GM12878 (cell line): ENCODE results near the gene NCKAP5.

Source experiments
- BHLHE40 ChIP-seq, 2 experiments: fragments of 450-650 bp in 1 of 2; IDR thresholded peaks; 2 replicates each; pipeline ENCODE4 v1.6.1; 2011 to 2017; ENCODE audit warnings: low read depth in 2 of 2, borderline replicate concordance in 1 of 2, improper control_type of control experiment in 1 of 2, low read length in 1 of 2, mild to moderate bottlenecking in 1 of 2
- CEBPB ChIP-seq, 2 experiments: fragments of 150-350 bp in 1 of 2; IDR thresholded peaks; 2 replicates each; pipeline ENCODE4 v1.6.1; 2012 to 2014; ENCODE audit warnings: low read depth in 2 of 2, low read length in 2 of 2, borderline replicate concordance in 1 of 2, inconsistent platforms in 1 of 2
- FOS ChIP-seq: IDR thresholded peaks from 3 replicates; pipeline ENCODE4 v1.6.1; 2011; ENCODE audit warnings: borderline replicate concordance; ENCODE audit not compliant: insufficient read length; ENCODE audit errors: extremely low read depth
- FOXK2 ChIP-seq: fragments of 450-650 bp; IDR thresholded peaks from 2 replicates; pipeline ENCODE4 v1.6.1; 2017; ENCODE audit warnings: mild to moderate bottlenecking, moderate library complexity
- POU2F2 ChIP-seq: IDR thresholded peaks from 3 replicates; pipeline ENCODE4 v1.6.1; 2011; ENCODE audit warnings: low read depth, mild to moderate bottlenecking, low read length, borderline replicate concordance
- RB1 ChIP-seq: fragments of 450-650 bp; formaldehyde crosslinking; IDR thresholded peaks from 2 replicates; pipeline ENCODE4 v1.6.1; 2017; ENCODE audit warnings: mild to moderate bottlenecking, borderline replicate concordance
- SREBF2 ChIP-seq: IDR thresholded peaks from 2 replicates; pipeline ENCODE4 v1.6.1; 2012; ENCODE audit warnings: mild to moderate bottlenecking, low read length
- TF ChIP-seq, protein P1 (sequence below), 3 experiments: IDR thresholded peaks in 2 of 3; conservative IDR thresholded peaks in 1 of 3; 2 replicates each; pipeline ENCODE4 v1.5.1; 2011; ENCODE audit warnings: low read depth in 3 of 3, low read length in 3 of 3, mild to moderate bottlenecking in 3 of 3, control low read depth in 2 of 3, moderate library complexity in 2 of 3, inconsistent platforms in 1 of 3, mixed read lengths in 1 of 3; ENCODE audit not compliant: control insufficient read depth in 2 of 3, insufficient read depth in 1 of 3; ENCODE audit errors: extremely low read depth in 1 of 3

DNA sequence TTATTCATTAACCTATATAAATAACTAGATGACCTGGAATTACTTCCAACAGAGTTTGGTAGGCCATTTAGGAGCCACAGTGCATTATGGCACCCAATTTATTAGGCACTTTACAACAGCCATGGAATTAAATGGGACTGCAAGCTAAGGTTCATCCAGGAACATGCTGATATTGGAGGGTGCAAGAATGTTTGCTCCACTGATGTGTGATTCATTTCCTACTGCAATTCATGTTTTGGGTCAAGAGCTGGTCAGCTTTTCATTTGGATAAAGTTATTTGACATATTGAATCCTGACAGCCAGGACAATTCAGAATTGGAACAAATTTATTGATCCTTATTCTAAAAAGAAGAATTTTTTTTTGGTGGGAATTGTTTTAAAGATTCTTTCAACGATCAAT lies 886.5 kb downstream of the NCKAP5 start:
- no peak for TF ChIP-seq FOS
- TF ChIP-seq CEBPB (IDR thresholded peaks at IDR 0.05; ENCODE audit: borderline replicate concordance in 1 of 2, low read depth in 2 of 2, low read length in 2 of 2): no peak
- no peak for TF ChIP-seq RB1
- no peak for TF ChIP-seq SREBF2
- TF ChIP-seq POU2F2: no peak
- TF ChIP-seq FOXK2: no peak
- TF ChIP-seq BHLHE40 (IDR thresholded peaks at IDR 0.05; ENCODE audit: borderline replicate concordance in 1 of 2, low read depth in 2 of 2, low read length in 1 of 2): no peak
- TF ChIP-seq, protein P1, sequence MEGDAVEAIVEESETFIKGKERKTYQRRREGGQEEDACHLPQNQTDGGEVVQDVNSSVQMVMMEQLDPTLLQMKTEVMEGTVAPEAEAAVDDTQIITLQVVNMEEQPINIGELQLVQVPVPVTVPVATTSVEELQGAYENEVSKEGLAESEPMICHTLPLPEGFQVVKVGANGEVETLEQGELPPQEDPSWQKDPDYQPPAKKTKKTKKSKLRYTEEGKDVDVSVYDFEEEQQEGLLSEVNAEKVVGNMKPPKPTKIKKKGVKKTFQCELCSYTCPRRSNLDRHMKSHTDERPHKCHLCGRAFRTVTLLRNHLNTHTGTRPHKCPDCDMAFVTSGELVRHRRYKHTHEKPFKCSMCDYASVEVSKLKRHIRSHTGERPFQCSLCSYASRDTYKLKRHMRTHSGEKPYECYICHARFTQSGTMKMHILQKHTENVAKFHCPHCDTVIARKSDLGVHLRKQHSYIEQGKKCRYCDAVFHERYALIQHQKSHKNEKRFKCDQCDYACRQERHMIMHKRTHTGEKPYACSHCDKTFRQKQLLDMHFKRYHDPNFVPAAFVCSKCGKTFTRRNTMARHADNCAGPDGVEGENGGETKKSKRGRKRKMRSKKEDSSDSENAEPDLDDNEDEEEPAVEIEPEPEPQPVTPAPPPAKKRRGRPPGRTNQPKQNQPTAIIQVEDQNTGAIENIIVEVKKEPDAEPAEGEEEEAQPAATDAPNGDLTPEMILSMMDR (IDR thresholded peaks at IDR 0.05 in 2 of 3, conservative IDR thresholded peaks at IDR 0.05 in 1 of 3; ENCODE audit: control insufficient read depth in 2 of 3, extremely low read depth in 1 of 3, insufficient read depth in 1 of 3, low read depth in 3 of 3, low read length in 3 of 3): no peak
